DOHH2 (cell line): ENCODE results near the gene TSPAN1.

Source experiments
- EZH2phosphoT487 ChIP-seq: fragments of 200-600 bp; sonication (generic); IDR thresholded peaks from 2 replicates; pipeline ENCODE4 v1.6.1; 2017; ENCODE audit warnings: borderline replicate concordance, mild to moderate bottlenecking, antibody characterized with exemption, low read length, moderate library complexity, mixed read lengths
- TF ChIP-seq, protein P1 (sequence below): fragments of 200-600 bp; sonication (generic); IDR thresholded peaks from one replicate; pipeline ENCODE4 v1.5.1; 2014; ENCODE audit warnings: antibody characterized with exemption, mild to moderate bottlenecking, low read depth, low read length; ENCODE audit not compliant: poor library complexity, severe bottlenecking

GRCh38 chr1:46130121-46130520, 44.8 kb upstream of the TSPAN1 start:
- TF ChIP-seq, protein P1, sequence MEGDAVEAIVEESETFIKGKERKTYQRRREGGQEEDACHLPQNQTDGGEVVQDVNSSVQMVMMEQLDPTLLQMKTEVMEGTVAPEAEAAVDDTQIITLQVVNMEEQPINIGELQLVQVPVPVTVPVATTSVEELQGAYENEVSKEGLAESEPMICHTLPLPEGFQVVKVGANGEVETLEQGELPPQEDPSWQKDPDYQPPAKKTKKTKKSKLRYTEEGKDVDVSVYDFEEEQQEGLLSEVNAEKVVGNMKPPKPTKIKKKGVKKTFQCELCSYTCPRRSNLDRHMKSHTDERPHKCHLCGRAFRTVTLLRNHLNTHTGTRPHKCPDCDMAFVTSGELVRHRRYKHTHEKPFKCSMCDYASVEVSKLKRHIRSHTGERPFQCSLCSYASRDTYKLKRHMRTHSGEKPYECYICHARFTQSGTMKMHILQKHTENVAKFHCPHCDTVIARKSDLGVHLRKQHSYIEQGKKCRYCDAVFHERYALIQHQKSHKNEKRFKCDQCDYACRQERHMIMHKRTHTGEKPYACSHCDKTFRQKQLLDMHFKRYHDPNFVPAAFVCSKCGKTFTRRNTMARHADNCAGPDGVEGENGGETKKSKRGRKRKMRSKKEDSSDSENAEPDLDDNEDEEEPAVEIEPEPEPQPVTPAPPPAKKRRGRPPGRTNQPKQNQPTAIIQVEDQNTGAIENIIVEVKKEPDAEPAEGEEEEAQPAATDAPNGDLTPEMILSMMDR = peak; percentile 29
- TF ChIP-seq EZH2phosphoT487 = no peak
